Type B pancreatic cell (in vitro differentiated cells): Measurements from ENCODE around the gene VIPR2. TPM values are rescaled to one million over a fixed set of nuclear protein-coding genes. Genes with fewer than 3 reads are reported as not detected.
A peak's percentile ranks its signal among the peaks of the same experiment; 100 is the strongest.

ENCODE experiments used
- DNase-seq: peaks from one replicate; pipeline ENCODE4 v3.0.0; 2021; ENCODE audit warnings: mixed read lengths; ENCODE audit not compliant: unreplicated experiment; ENCODE audit errors: extremely low spot score
- H3K27ac Mint-ChIP-seq: 2 replicates; pipeline ENCODE4 v1.8.0; 2021; ENCODE audit warnings: mild to moderate bottlenecking, mixed read lengths
- H3K27me3 Mint-ChIP-seq: 2 replicates; pipeline ENCODE4 v1.8.0; 2021; ENCODE audit warnings: mixed read lengths
- H3K36me3 Mint-ChIP-seq: 2 replicates; pipeline ENCODE4 v1.8.0; 2021; ENCODE audit warnings: mixed read lengths
- H3K4me1 Mint-ChIP-seq: one replicate; pipeline ENCODE4 v1.8.0; 2021; ENCODE audit warnings: mixed read lengths; ENCODE audit not compliant: unreplicated experiment
- H3K4me3 Mint-ChIP-seq: 2 replicates; pipeline ENCODE4 v1.8.0; 2021; ENCODE audit warnings: mild to moderate bottlenecking, mixed read lengths
- H3K9me3 Mint-ChIP-seq: 2 replicates; pipeline ENCODE4 v1.8.0; 2021; ENCODE audit warnings: mixed read lengths
- CTCF ChIP-seq: fragments of 200-600 bp; sonication (generic); conservative IDR thresholded peaks from 2 replicates; pipeline ENCODE4 v1.5.0; 2021; ENCODE audit warnings: antibody characterized with exemption, mild to moderate bottlenecking
- total RNA-seq: library from RNA; stranded (reverse); gene quantifications from 2 replicates; pipeline ENCODE4 v1.2.1, GENCODE V29; 2021; ENCODE audit warnings: low replicate concordance

Gene VIPR2
- total RNA-seq, 1 donor from 2014 or later = 0.31 TPM

- Mint-ChIP-seq H3K9me3 (no peaks in the 10 kb centered on the region), H3K4me1 (peaks cover 22% of the 10 kb centered on the region), H3K4me3 (no peak overlapping the region), H3K27ac (no peak overlapping the region), H3K27me3 (peaks cover 3% of the 10 kb centered on the region), H3K36me3 (no peaks in the 10 kb centered on the region)
- TF ChIP-seq CTCF = no peak
- DNase-seq = no peak
Observed at GRCh38 chr7:159022238-159022993, 122.3 kb downstream of the VIPR2 start.

GRCh38 chr7:159020987-159021386 lies 123.7 kb downstream of the VIPR2 start:
- DNase-seq = no peak
- Mint-ChIP-seq H3K9me3 (no peaks in the 10 kb centered on the region), H3K27ac (no peak overlapping the region), H3K27me3 (peaks cover 9% of the 10 kb centered on the region), H3K4me3 (no peak overlapping the region), H3K4me1 (peaks cover 17% of the 10 kb centered on the region), H3K36me3 (no peaks in the 10 kb centered on the region)
- peak; percentile 51 for TF ChIP-seq CTCF

GRCh38 chr7:159019111-159019510 lies 125.6 kb downstream of the VIPR2 start:
- Mint-ChIP-seq H3K4me3 (no peak overlapping the region), H3K9me3 (no peaks in the 10 kb centered on the region), H3K4me1 (peaks cover 14% of the 10 kb centered on the region), H3K27ac (no peak overlapping the region), H3K27me3 (peaks cover 7% of the 10 kb centered on the region), H3K36me3 (no peaks in the 10 kb centered on the region)
- no peak for TF ChIP-seq CTCF
- no peak for DNase-seq

GRCh38 chr7:159017741-159018140 lies 126.9 kb downstream of the VIPR2 start:
- no peak for DNase-seq
- no peak for TF ChIP-seq CTCF
- H3K36me3 Mint-ChIP-seq = no peaks in the 10 kb centered on the region
- H3K27ac Mint-ChIP-seq = no peak overlapping the region
- no peaks in the 10 kb centered on the region for H3K9me3 Mint-ChIP-seq
- no peak overlapping the region for H3K4me3 Mint-ChIP-seq
- H3K4me1 Mint-ChIP-seq = peaks cover 10% of the 10 kb centered on the region
- H3K27me3 Mint-ChIP-seq = peaks cover 7% of the 10 kb centered on the region

- H3K27ac Mint-ChIP-seq = no peak overlapping the region
- no peak for TF ChIP-seq CTCF
- no peaks in the 10 kb centered on the region for H3K9me3 Mint-ChIP-seq
- peaks cover 7% of the 10 kb centered on the region for H3K27me3 Mint-ChIP-seq
- peaks cover 10% of the 10 kb centered on the region for H3K4me1 Mint-ChIP-seq
- H3K36me3 Mint-ChIP-seq = no peaks in the 10 kb centered on the region
- H3K4me3 Mint-ChIP-seq = no peak overlapping the region
- no peak for DNase-seq
Observed at GRCh38 chr7:159017210-159017609, 127.5 kb downstream of the VIPR2 start.
